HG02884 (cell line): ENCODE measurements around the gene RECQL5.
"Not testable (repeated sequence)": the region's sequence is repeated elsewhere in the genome, so short reads cannot be mapped to it uniquely, and the experiment has no call there.

Experiments
- ATAC-seq: cut with Tn5 transposase; IDR thresholded peaks from one replicate; pipeline ENCODE4 v1.9.1; 2021; ENCODE audit warnings: mild to moderate bottlenecking, moderate library complexity; ENCODE audit not compliant: unreplicated experiment

RECQL5 gene

DNA sequence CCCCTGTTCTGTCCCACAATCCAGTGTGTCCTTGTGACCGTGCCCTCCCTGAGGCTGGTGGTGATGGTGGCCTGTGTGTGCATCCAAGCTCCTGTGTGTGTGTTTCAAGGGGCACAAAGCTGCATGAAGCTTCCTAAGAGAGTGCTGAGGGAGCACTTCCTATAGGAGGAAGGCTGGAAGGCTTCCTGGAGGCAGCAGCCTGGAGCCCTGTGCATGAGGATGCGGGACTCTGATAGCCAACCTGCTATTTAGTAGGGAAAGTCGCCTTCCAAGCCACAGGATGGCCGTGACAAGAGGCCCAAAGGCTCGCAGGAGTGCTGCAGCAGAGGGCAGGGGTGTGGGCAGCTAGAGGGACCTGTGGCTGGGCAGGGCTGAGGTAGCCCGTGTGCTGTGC, 71.0 kb downstream of the RECQL5 start:
- ATAC-seq, result no peak

DNA sequence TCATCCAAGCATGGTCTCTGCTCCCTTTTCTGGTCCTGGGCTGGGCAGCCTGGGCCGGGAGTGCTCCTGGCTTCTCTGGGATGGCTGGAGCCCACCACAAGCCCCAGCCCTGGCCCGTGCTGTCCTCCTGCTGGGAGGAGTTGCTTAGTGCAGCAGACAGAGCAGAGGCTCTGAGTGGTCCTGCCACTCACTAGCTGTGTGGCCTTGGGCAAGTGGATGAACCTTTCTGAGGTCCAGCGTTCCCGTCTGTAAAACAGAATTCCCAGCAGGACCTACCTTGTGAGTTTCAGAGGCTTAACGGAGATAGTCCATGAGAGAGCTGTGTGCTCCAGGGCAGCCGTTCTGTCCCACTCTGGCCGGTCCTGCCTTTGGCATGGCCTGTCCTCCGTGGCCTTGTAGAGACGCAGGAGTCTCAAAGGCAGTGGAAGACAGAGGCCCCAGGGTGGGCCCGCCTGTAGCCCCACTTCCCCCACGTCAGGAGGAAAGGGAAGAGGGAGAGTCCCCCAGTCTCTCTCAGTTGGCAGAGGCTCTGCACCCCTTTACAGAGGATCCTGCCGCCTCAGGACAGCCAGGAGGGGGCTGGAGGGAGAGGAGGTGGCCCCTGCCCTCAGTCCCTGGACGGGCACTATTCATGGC, 71.6 kb downstream of the RECQL5 start:
- ATAC-seq, result no peak

DNA sequence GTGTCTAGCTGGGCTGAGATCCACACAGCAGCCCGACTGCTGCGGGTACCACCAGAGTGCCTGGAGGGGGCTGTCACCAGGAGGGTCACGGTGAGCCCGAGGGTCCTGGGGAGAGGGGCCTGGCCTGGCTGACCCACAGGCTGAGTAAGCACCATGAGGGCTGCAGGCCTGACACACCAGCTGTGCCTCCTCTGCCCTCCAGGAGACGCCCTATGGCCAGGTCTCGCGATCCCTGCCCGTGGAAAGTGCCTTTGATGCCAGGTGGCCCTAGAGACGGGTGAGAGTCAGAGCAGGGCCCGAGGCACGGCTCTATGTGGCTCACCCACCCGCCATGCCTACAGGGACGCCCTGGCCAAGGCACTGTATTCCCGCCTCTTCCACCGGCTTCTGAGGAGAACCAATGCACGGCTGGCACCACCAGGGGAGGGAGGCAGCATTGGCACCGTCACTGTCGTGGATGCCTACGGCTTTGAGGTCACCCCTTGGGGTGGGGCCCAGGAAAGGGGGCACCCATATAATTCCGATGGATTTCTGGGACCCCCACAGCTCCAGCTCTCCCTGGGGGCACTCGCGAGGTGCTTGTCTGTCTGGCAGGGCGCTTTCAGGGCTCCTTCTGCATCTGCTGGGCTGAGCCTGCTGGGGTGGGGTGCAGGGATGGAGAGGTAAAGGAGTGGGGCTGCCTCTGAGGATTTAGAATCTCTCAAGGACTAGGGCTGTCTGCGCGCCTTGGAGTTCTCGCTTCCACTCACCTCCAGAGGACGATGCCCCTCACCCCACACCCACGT, 72.3 kb downstream of the RECQL5 start:
- no peak for ATAC-seq

DNA sequence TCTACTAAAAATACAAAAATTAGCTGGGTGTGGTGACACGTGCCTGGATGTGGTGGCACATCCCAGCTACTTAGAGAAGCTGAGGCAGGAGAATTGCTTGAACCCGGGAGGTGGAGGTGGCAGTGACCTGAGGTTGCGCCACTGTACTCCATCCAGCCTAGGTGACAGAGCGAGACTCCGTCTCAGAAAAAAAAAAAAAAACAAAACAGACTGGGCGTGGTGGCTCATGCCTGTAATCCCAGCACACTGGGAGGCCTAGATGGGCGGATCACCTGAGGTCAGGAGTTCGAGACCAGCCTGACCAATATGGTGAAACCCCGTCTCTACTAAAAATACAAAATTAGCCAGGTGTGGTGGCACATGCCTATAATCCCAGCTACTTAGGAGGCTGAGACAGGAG, 73.5 kb downstream of the RECQL5 start:
- not testable (repeated sequence) for ATAC-seq

DNA sequence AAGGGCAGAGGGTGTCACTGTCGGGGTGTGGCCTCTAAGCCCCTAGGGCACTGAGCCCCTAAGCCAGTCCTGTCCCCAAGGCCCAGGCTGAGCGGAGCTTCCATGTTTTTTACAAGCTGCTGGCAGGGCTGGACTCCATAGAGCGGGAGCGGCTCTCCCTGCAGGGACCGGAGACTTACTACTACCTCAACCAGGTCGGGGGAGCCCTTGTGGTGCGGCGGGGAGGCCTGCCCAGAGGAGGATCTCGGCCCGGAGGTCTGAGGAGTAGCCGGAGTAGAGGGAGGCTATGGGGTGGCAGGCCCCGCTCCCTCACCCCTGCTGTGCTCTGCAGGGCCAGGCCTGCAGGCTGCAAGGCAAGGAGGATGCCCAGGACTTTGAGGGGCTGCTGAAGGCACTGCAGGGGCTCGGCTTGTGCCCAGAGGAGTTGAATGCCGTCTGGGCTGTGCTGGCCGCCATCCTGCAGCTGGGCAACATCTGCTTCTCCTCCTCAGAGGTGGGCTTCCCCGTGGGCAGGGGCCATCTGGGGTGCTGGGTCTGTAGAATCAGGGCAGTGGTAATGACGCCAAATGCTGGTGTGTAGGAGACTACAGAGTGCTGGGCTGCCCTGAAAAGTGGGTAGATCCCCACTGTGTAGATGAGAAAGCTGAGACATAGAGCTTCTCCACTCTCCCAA, 74.5 kb downstream of the RECQL5 start:
- ATAC-seq, result no peak

DNA sequence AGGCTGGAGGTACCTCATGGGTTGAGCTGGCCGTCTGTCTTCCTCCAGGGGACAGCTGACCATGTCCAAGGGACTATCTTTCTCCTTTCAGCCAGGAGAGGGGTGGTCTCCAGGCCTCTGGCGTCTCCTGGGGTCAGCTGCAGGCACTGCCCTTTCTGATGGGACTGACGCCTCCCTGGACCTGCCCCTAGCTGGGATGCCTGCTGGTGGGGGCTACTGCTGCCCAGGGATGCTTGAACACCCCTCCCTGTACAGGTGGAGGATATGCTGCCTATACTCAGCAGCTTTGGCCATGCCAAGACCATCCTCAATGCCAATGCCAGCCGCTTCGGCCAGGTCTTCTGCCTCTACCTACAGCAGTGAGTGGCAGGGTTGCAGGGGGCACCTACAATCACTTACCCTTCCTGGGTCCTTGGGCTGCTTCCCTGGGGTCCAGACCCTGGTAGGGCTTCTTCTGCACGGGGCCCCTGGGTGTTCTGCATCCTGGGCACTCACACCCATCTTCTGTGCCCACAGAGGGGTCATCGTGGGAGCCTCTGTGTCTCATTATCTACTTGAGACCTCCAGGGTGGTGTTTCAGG, 75.1 kb downstream of the RECQL5 start:
- no peak for ATAC-seq

DNA sequence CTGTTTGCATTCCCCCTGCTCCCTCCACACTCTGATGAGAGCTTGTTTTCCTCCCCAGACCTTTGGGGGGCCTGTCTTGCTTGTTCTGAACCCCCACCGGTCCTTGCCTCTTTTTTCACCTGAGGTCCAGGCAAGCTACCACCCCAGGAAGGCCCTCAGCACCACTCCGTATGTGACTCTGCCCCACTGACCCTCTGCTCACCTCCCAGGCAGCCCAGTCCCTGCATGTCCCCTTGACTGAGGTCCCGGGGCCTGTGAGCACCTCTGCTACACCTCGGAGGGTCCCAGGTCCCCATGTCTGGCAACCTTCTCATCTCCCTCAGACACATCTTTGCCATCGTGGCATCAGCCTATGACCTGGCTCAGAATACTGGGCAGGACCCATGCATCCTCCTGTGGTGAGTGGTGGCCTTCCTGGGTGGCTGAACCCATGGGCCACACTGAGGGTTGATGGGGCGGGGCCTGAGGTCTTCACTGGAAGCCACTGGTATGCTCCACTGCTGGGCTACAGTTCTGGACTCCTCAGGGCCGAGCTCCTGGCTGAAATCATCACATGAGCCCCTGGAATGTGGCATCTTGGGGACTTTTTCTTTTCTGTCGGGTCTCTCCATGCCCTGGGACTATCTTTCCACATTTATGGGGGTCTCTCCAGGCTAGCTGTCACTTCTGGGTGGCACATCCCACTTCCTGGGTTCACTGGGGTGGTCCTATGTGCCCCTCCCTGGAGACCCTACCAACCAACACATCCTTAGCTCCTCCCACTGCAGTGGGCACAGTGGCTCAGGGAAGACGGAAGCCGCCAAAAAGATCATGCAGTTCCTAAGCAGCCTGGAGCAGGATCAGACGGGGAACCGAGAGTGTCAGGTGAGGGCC, 75.9 kb downstream of the RECQL5 start:
- no peak for ATAC-seq

DNA sequence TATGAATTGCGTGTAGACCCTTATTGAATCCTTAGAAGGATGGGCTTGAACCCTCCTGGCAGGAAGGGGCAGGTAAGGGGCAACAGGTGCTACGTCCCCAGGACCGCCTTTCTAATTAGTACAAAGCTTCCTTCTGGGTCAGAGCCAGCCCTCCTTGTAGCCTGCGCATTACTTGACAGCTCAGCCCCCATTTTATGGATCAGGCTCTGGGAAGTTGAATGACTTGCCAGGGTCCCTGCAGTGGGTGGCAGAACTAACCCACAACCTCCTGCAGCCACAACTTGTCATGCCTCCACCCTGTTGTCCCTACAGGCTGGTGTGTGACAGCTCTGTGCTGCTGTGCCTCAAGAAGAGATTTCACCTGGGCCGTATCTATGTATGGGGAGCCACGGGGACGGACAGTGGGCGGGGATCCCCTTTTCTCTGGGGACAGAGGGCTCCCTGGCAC, 76.6 kb downstream of the RECQL5 start:
- ATAC-seq, result no peak

DNA sequence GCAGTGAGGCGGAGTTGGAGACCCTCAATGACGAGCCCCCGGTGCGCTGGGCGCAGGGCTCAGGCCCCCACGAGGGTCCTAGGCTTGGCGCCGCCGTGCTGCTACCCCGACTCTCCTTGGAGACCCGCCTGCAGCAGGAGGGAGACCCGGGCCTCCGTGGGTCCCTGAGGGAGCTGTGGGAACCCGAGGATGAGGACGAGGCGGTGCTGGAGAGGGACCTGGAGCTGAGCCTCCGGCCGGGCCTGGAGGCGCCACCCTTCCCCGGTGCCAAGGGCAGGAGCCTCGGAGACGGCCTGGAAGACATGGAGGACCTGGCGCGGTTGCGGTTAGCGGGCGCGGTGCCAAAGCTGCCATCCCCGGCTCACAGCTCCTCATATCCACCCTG, 77.0 kb downstream of the RECQL5 start:
- no peak for ATAC-seq

DNA sequence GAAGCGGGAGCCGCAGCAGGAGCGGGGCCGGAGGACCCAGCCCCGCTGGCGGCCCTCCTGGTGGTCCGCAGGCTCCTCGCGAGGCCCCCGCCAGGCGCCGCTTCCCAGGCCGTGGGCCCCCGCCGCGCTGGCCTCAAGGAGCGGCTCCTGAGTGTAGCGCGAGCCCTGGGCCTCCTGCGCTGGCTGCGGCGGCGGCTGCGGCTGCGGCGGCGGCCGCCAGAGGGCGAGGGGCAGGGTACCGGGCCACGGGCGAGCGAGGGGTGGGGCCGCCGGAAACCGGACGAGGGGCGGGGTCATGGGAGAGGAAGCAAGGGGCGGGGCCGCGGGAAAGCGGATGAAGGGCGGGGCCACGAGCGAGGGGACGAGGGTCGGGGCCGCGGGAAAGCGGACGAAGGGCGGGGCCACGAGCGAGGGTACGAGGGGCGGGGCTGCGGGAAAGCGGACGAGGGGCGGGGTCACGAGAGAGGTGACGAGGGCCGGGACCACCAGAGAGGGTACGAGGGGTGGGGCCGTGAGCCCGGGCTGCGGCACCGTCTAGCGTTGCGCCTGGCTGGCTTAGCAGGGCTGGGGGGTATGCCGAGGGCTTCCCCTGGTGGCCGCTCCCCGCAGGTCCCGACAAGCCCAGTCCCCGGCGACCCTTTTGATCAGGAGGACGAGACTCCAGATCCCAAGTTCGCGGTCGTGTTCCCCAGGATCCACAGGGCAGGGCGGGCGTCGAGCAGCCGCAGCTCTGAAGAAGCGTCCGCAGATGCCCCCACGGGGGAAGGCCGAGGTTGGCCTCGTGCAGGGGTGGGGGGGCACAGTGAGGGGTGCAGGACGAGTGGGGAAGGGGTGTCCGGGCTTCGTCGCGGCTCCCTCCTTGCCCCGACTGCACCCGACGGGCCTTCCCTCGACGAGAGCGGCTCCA, 77.7 kb downstream of the RECQL5 start:
- ATAC-seq, result peak; percentile 48

DNA sequence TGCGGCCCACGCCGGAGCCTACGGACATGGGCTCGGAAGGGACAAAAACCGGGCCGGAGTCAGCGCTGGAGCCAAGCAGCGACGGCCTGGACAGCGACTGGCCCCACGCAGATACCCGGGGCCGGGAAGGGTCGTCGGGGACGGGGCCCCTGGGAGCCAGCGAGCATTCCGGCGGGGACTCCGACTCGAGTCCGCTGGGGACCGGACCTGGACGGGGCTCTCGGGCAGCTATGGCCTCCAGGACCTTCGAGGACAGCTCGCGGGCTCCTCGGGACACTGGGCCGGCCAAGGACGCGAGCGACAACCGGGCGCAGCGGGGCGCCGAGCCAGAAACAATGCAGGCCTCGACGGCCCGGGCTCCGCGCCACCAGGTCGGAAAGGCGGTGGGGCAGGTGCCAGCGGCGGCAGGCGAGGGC, 78.3 kb downstream of the RECQL5 start:
- peak; percentile 14 for ATAC-seq

DNA sequence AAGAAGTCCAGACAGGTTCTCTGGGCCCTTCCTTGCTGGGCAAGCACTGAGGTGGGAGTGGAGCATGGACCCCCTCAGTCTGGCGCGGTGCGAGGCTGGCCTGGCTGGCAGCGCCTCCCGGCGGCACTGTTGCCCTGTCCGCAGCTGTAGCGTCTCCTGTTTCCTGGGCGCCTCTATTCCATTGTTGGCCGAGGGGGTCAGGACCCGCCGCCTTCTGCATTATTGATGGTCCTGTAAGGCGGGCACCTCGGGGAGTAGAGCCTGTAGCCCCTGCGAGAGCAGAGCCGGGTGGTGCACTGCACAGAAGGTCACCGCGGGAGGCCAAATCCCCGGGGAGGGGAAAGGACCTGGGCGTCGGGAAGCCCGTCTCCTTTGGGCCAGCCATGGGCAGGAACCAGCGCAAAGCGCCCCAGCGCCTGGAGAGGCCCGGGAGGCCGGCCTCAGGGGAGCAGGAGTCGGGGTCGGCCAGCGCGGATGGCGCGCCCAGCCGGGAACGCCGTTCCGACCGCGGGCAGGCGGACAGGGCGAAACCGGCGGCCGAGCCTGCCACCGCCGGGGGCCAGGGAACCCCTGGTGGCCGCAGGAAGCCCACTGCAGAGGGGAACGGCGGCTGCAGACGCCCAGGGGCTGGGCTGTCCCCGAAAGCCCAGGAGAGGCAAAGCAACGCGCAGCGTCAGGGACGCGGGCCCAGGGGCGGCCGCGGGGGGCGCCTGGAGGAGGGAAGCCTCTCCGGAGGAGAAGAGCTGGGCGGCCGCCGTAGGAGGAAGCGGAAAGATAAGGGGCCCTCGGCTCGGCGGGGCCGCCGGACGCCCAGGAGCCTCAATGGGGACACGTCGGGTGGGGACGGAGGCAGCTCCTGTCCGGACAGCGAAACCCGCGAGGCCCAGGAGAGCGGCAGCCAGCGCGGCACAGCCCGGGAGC, 79.0 kb downstream of the RECQL5 start, which contains the start of gene MYO15B:
Gene MYO15B, plus strand, starts transcription at position 126 of the 921 bp plus-strand sequence. Its CDS starts 258 bp downstream, at position 384.
- no peak for ATAC-seq

DNA sequence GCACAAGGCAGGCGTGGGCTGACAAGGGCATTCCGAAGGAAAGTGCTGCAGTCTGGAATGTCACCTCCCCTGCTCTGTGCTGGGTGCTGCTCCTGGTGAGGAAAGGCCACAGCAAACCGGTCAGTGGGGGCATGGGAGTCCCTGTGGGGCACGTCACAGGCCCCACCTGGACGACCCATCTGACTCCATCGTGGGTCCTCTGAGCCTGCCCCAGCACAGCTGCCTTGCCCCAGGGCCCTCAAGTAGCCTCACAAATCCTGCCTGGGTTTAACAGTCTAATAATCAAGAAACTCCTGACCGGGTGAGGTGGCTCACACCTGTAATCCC, 82.1 kb downstream of the RECQL5 start:
- no peak for ATAC-seq

DNA sequence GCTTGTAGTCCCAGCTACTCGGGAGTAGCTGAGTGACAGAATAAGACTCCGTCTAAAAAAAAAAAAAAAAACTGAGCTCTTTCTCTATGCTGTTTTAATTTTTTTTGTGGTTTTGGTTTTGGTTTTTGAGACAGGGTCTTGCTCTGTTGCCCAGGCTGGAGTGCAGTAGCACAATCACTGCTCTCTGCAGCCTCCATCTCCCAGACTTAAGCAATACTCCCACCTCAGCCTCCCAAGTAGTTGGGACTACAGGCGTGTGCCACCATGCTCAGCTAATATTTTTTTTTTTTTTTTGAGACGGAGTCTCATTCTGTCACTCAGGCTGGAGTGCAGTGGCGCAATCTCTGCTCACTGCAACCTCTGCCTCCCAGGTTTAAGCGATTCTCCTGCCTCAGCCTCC, 83.8 kb downstream of the RECQL5 start:
- ATAC-seq, result not testable (repeated sequence)

DNA sequence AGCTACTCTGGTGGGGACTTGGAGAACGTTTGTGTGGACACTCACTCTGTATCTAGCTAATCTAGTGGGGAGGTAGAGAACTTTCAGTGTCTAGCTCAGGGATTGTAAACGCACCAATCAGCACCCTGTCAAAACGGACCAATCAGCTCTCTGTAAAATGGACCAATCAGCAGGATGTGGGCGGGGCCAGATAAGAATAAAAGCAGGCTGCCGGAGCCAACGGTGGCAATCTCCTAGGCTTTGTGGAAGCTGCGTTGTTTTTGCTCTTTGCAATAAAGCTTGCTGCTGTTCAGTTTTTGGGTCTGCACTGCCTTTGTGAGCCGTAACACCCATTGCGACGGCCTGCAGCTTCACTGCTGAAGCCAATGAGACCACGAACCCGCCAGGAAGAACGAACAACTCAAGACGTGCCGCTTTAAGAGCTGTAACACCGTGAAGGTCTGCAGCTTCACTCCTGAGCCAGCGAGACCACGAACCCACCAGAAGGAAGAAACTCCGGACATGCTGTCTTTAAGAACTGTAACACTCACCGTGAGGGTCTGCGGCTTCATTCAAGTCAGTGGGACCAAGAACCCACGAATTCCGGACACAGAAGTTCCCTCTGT, 85.7 kb downstream of the RECQL5 start:
- not testable (repeated sequence) for ATAC-seq
